ENCODE results near the gene BACH2. TPM values are rescaled to one million over a fixed set of nuclear protein-coding genes. Genes with fewer than 3 reads are reported as not detected.

The BACH2 gene
- polyA plus RNA-seq, 1 of the 3 experiments (the other 2 are of a cell fraction): 0.46 TPM

- H3K9me3 ChIP-seq: no peaks in the 10 kb centered on the region
Observed at GRCh38 chr6:90294614-90294988, 2.0 kb downstream of the BACH2 start.

More at GRCh38 chr6:90294614-90294988, 2.0 kb downstream of the BACH2 start:
- no peaks in the 10 kb centered on the region for H3K79me2 ChIP-seq (ENCODE audit: insufficient read depth)
- peak overlapping the region; percentile 83; the same call in 1 of the 2 replicates for H2AFZ ChIP-seq (ENCODE audit: low read depth)
- no peaks in the 10 kb centered on the region for H4K20me1 ChIP-seq (ENCODE audit: insufficient read depth)
- peak overlapping the region in 1 of 2 experiments; percentile 36; a peak in 1 of 4 replicates for H3K27ac ChIP-seq (ENCODE audit: low read depth in 2 of 2, low read length in 1 of 2)
- WGBS (ENCODE audit: low lambda C conversion rate): 65% methylated on average over 15 of the region's 15 CpGs
- H3K36me3 ChIP-seq (replicated peaks in 1 of 2; ENCODE audit: control insufficient read depth in 1 of 2, insufficient read depth in 2 of 2, low read length in 1 of 2): no peaks in the 10 kb centered on the region
- H3K4me3 ChIP-seq (ENCODE audit: low read depth in 2 of 2, low read length in 1 of 2): peak overlapping the region; percentile 59 to 63
- POLR2A ChIA-PET: no interaction called here
- H3K4me2 ChIP-seq: peak overlapping the region; percentile 94
- H3K27me3 ChIP-seq (ENCODE audit: insufficient read depth): peaks cover 28% of the 10 kb centered on the region
- peaks cover 5% of the 10 kb centered on the region for H3F3A ChIP-seq (replicated peaks; ENCODE audit: insufficient read depth)
- H3K4me1 ChIP-seq (ENCODE audit: control insufficient read depth in 1 of 2, insufficient read depth in 2 of 2, low read depth in 1 of 2, low read length in 1 of 2): peaks cover 0 to 32% of the 10 kb centered on the region in 2 experiments; a peak in 2 of 4 replicates
- CTCF ChIA-PET: interaction anchor here (0.9 to 2.5 kb wide), 7 partner anchors 9 to 354 kb away, joined by 3 to 11 read pairs (median 4); no protein-coding TSS in a partner anchor
- TF ChIP-seq EZH2phosphoT487 (IDR thresholded peaks at IDR 0.05; ENCODE audit: borderline replicate concordance, low read depth) (no peak), RAD21 (IDR thresholded peaks at IDR 0.05; ENCODE audit: low read length) (no peak), MAX (IDR thresholded peaks at IDR 0.05; ENCODE audit: low read depth) (no peak), PBX3 (IDR thresholded peaks at IDR 0.05) (no peak), FOXM1 (IDR thresholded peaks at IDR 0.05; ENCODE audit: low read depth) (no peak), GATA2 (CRISPR knock-in tag; IDR thresholded peaks at IDR 0.05) (no peak), ZBTB33 (IDR thresholded peaks at IDR 0.05; ENCODE audit: borderline replicate concordance, low read depth) (no peak), CTCF (IDR thresholded peaks at IDR 0.05) (no peak), NRF1 (IDR thresholded peaks at IDR 0.05; ENCODE audit: low read depth, low read length) (no peak), SIN3A (IDR thresholded peaks at IDR 0.05; ENCODE audit: borderline replicate concordance, low read depth, low read length) (no peak), MXI1 (IDR thresholded peaks at IDR 0.05; ENCODE audit: low read depth, low read length) (no peak; the same call in 1 of the 2 replicates), TAF1 (IDR thresholded peaks at IDR 0.05; ENCODE audit: borderline replicate concordance, low read depth, low read length) (no peak), RFX5 (IDR thresholded peaks at IDR 0.05; ENCODE audit: low read length) (no peak), REST (IDR thresholded peaks at IDR 0.05; ENCODE audit: low read depth, low read length) (no peak), USF1 (IDR thresholded peaks at IDR 0.05; ENCODE audit: borderline replicate concordance, low read depth) (no peak), IRF3 (IDR thresholded peaks at IDR 0.05; ENCODE audit: low read depth, low read length) (no peak)
- H3K9me2 ChIP-seq: no peaks in the 10 kb centered on the region
- peak; percentile 21 for DNase-seq
- no peak overlapping the region for H3K9ac ChIP-seq

All from SK-N-SH (cell line).